Muscle layer of colon (tissue), 2 donors: ENCODE measurements around the gene MED13L.

ENCODE experiments used
- H3K27ac ChIP-seq: one replicate; pipeline ENCODE4 v1.7.0; 2013; ENCODE audit warnings: low read depth, mild to moderate bottlenecking, low read length, moderate library complexity
- H3K27me3 ChIP-seq, 2 donors: one replicate each; pipeline ENCODE4 v1.7.0; 2013; ENCODE audit warnings: low read length in 2 of 2, mild to moderate bottlenecking in 2 of 2; ENCODE audit not compliant: insufficient read depth in 2 of 2, control insufficient read depth in 1 of 2
- H3K36me3 ChIP-seq: one replicate; pipeline ENCODE4 v1.7.0; 2013; ENCODE audit warnings: mild to moderate bottlenecking, low read length; ENCODE audit not compliant: insufficient read depth
- H3K4me1 ChIP-seq: one replicate; pipeline ENCODE4 v1.7.0; 2013; ENCODE audit warnings: mild to moderate bottlenecking, low read length; ENCODE audit not compliant: insufficient read depth
- H3K4me3 ChIP-seq, 2 donors: one replicate each; pipeline ENCODE4 v1.7.0; 2013; ENCODE audit warnings: low read length in 2 of 2, low read depth in 1 of 2, mild to moderate bottlenecking in 1 of 2, moderate library complexity in 1 of 2
- H3K9ac ChIP-seq: one replicate; pipeline ENCODE4 v1.7.0; 2013; ENCODE audit warnings: low read length
- H3K9me3 ChIP-seq: one replicate; pipeline ENCODE4 v1.7.0; 2013; ENCODE audit warnings: mild to moderate bottlenecking, low read length
- donor health status: abdominal sarcoma.
- donor health status: Adenocarcinoma of cecum.

The MED13L gene

GRCh38 chr12:116188581-116188980, 88.9 kb downstream of the MED13L start:
- H3K36me3 ChIP-seq = no peaks in the 10 kb centered on the region
- no peaks in the 10 kb centered on the region for H3K27me3 ChIP-seq
- H3K4me1 ChIP-seq = peaks cover 39% of the 10 kb centered on the region

GRCh38 chr12:116187151-116187511, 90.4 kb downstream of the MED13L start:
- Histone ChIP-seq H3K4me1 (peaks cover 42% of the 10 kb centered on the region), H3K9me3 (no peaks in the 10 kb centered on the region), H3K4me3 (no peak overlapping the region), H3K27me3 (no peaks in the 10 kb centered on the region), H3K9ac (no peak overlapping the region), H3K36me3 (no peaks in the 10 kb centered on the region), H3K27ac (no peak overlapping the region)

More at GRCh38 chr12:116188581-116188980, 88.9 kb downstream of the MED13L start:
- H3K9ac ChIP-seq = no peak overlapping the region
- no peak overlapping the region for H3K4me3 ChIP-seq
- no peaks in the 10 kb centered on the region for H3K9me3 ChIP-seq
- no peak overlapping the region for H3K27ac ChIP-seq

GRCh38 chr12:116186482-116187150, 90.9 kb downstream of the MED13L start:
- peaks cover 46% of the 10 kb centered on the region for H3K4me1 ChIP-seq

GRCh38 chr12:116184763-116185162, 92.7 kb downstream of the MED13L start:
- Histone ChIP-seq H3K4me1 (peaks cover 39% of the 10 kb centered on the region), H3K36me3 (no peaks in the 10 kb centered on the region)

More at GRCh38 chr12:116186482-116187150, 90.9 kb downstream of the MED13L start:
- Histone ChIP-seq H3K9ac (no peak overlapping the region), H3K27ac (no peak overlapping the region), H3K27me3 (no peaks in the 10 kb centered on the region), H3K36me3 (no peaks in the 10 kb centered on the region), H3K9me3 (no peaks in the 10 kb centered on the region), H3K4me3 (no peak overlapping the region)

GRCh38 chr12:116183741-116184141, 93.8 kb downstream of the MED13L start:
- H3K4me3 ChIP-seq = no peak overlapping the region
- H3K4me1 ChIP-seq = peaks cover 38% of the 10 kb centered on the region

More at GRCh38 chr12:116184763-116185162, 92.7 kb downstream of the MED13L start:
- no peak overlapping the region for H3K27ac ChIP-seq
- H3K4me3 ChIP-seq = no peak overlapping the region
- H3K9me3 ChIP-seq = no peaks in the 10 kb centered on the region
- no peaks in the 10 kb centered on the region for H3K27me3 ChIP-seq
- H3K9ac ChIP-seq = no peak overlapping the region

GRCh38 chr12:116182359-116183063, 95.0 kb downstream of the MED13L start:
- Histone ChIP-seq H3K27me3 (no peaks in the 10 kb centered on the region), H3K36me3 (no peaks in the 10 kb centered on the region), H3K27ac (no peak overlapping the region), H3K9me3 (no peaks in the 10 kb centered on the region), H3K9ac (no peak overlapping the region), H3K4me3 (no peak overlapping the region), H3K4me1 (peaks cover 33% of the 10 kb centered on the region)

More at GRCh38 chr12:116183741-116184141, 93.8 kb downstream of the MED13L start:
- Histone ChIP-seq H3K36me3 (no peaks in the 10 kb centered on the region), H3K27me3 (no peaks in the 10 kb centered on the region), H3K27ac (no peak overlapping the region), H3K9ac (no peak overlapping the region), H3K9me3 (no peaks in the 10 kb centered on the region)

GRCh38 chr12:116180448-116180847, 97.0 kb downstream of the MED13L start:
- Histone ChIP-seq H3K27ac (no peak overlapping the region), H3K4me1 (peaks cover 17% of the 10 kb centered on the region), H3K4me3 (no peak overlapping the region), H3K9me3 (no peaks in the 10 kb centered on the region), H3K9ac (no peak overlapping the region), H3K27me3 (no peaks in the 10 kb centered on the region), H3K36me3 (no peaks in the 10 kb centered on the region)

- Histone ChIP-seq H3K4me3 (no peak overlapping the region), H3K9me3 (no peaks in the 10 kb centered on the region), H3K27ac (no peak overlapping the region), H3K9ac (no peak overlapping the region), H3K36me3 (no peaks in the 10 kb centered on the region), H3K27me3 (no peaks in the 10 kb centered on the region), H3K4me1 (peaks cover 18% of the 10 kb centered on the region)
These were observed 98.1 kb downstream of the MED13L start for GRCh38 chr12:116179384-116179783.

- no peak overlapping the region for H3K4me3 ChIP-seq
- no peaks in the 10 kb centered on the region for H3K9me3 ChIP-seq
- H3K4me1 ChIP-seq = peaks cover 20% of the 10 kb centered on the region
- H3K27ac ChIP-seq = no peak overlapping the region
- H3K27me3 ChIP-seq = no peaks in the 10 kb centered on the region
- H3K9ac ChIP-seq = no peak overlapping the region
- H3K36me3 ChIP-seq = no peaks in the 10 kb centered on the region
These were observed 100.5 kb downstream of the MED13L start for GRCh38 chr12:116177017-116177416.

GRCh38 chr12:116174904-116175303, 102.6 kb downstream of the MED13L start:
- no peaks in the 10 kb centered on the region for H3K27me3 ChIP-seq
- peaks cover 28% of the 10 kb centered on the region for H3K4me1 ChIP-seq
- H3K9ac ChIP-seq = no peak overlapping the region
- no peaks in the 10 kb centered on the region for H3K36me3 ChIP-seq
- H3K27ac ChIP-seq = no peak overlapping the region
- no peak overlapping the region for H3K4me3 ChIP-seq
- H3K9me3 ChIP-seq = no peaks in the 10 kb centered on the region

- no peaks in the 10 kb centered on the region for H3K36me3 ChIP-seq
- H3K27me3 ChIP-seq = no peaks in the 10 kb centered on the region
- H3K4me3 ChIP-seq = no peak overlapping the region
- no peak overlapping the region for H3K9ac ChIP-seq
- H3K9me3 ChIP-seq = no peaks in the 10 kb centered on the region
- H3K4me1 ChIP-seq = peaks cover 28% of the 10 kb centered on the region
- H3K27ac ChIP-seq = no peak overlapping the region
These were observed 103.5 kb downstream of the MED13L start for GRCh38 chr12:116174006-116174405.
